GM12801 (cell line): ENCODE measurements around the gene SAMD11.

ENCODE experiments used
- TF ChIP-seq, protein P1 (sequence below): IDR thresholded peaks from one replicate; pipeline ENCODE4 v1.5.1; 2011; ENCODE audit warnings: control low read depth; ENCODE audit not compliant: insufficient read length; ENCODE audit errors: extremely low read depth

Gene SAMD11

DNA sequence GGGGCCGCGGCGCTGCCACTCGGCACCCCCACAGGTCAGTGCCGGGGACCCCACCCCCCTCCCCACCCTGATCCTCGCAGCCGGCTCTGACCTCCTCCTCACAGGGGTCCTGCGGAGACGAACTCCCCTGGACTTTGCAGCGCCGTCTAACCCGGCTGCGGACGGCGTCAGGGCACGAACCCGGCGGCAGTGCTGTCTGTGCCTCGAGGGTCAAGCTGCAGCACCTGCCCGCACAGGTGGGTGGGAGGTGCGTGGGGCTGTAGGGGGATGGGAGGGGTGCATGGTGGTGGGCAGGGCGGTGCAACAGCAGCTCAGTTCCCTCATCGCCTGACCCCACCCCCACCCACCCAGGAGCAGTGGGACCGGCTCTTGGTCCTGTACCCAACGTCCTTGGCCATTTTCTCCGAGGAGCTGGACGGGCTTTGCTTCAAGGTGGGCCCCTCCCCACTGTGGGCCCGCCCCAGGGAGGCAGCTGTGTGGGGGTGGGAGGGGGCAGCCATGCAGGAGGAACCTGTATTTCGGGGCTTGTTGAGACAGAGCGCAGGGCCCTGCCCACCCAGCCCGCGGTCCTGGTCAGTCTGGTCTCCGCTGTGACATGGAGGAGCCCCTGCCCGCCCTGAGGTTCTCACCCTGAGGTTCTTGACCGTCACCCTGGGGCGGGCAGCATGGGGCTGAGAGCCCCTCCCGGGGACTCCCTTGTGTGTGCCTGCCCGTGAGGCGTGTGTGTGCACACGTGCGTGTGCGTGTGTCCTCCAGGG is 47.4 kb downstream of the SAMD11 start:
- TF ChIP-seq, protein P1, sequence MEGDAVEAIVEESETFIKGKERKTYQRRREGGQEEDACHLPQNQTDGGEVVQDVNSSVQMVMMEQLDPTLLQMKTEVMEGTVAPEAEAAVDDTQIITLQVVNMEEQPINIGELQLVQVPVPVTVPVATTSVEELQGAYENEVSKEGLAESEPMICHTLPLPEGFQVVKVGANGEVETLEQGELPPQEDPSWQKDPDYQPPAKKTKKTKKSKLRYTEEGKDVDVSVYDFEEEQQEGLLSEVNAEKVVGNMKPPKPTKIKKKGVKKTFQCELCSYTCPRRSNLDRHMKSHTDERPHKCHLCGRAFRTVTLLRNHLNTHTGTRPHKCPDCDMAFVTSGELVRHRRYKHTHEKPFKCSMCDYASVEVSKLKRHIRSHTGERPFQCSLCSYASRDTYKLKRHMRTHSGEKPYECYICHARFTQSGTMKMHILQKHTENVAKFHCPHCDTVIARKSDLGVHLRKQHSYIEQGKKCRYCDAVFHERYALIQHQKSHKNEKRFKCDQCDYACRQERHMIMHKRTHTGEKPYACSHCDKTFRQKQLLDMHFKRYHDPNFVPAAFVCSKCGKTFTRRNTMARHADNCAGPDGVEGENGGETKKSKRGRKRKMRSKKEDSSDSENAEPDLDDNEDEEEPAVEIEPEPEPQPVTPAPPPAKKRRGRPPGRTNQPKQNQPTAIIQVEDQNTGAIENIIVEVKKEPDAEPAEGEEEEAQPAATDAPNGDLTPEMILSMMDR = no peak

GRCh38 chr1:971751-972506 is 48.2 kb downstream of the SAMD11 start:
- TF ChIP-seq, protein P1 = no peak

DNA sequence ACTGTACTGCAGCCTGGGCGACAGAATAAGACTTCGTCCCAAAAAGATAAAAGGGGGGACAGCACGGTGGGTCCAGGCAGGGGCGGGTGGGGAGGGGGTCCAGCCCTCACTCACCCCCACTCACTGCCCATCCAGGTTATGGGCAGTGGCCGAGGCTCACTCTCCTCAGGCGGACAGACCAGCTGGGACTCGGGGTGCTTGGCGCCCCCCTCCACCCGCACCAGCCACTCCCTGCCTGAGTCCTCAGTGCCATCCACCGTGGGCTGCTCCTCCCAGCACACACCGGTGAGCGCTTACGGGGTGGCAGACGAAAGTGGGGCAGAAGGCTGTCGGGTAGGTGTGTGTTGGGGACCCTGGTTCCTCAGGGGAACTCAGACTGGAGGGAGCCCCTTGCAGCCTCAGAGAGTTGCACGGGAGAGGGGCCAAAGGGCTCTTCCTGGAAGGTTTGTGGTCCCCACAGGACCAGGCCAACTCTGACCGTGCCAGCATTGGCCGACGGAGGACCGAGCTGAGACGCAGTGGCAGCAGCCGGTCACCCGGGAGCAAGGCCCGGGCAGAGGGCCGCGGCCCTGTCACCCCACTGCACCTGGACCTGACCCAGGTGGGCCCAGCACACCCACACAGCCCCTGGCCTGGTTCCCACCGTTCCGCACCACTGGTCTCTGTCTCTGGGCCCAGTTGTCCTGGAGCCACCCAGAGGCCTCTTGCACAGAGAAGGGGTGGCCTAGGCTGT is 49.2 kb downstream of the SAMD11 start:
- TF ChIP-seq, protein P1 = no peak

DNA sequence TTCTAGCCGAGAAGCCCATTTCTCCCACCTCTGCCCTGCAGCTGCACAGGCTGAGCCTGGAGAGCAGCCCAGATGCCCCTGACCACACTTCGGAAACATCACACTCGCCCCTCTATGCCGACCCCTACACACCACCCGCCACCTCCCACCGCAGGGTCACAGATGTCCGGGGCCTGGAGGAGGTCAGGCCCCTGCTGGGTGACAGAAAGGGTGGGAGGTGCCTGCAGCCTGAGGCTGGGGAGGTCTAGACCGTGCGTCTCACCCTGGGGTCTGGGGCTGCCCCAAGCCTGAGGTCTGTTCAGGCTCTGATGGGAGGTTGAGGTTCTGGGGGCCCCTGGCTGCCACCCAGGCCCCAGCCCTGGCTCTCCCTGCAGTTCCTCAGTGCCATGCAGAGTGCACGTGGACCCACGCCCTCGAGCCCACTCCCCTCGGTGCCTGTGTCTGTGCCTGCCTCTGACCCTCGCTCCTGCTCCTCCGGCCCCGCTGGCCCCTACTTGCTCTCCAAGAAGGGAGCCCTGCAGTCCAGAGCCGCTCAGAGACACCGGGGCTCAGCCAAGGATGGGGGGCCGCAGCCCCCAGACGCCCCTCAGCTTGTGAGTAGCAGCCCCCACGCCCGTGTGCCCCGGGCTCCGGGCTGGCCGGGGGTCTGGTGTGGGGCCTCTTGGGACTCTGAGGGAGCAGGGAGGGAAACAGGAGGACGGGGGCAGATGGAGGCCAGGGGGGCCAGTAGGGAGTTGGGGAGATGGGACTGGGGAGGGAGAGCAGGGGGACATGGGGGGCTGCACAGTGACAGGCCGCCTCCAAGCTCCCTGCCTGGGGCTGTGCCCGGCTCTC is 50.0 kb downstream of the SAMD11 start:
- TF ChIP-seq, protein P1 = no peak

- TF ChIP-seq, protein P1 = no peak
Observed at GRCh38 chr1:974293-974640, 50.5 kb downstream of the SAMD11 start.

- TF ChIP-seq, protein P1 = no peak
Observed at GRCh38 chr1:974687-975328, 51.1 kb downstream of the SAMD11 start.
